ENCODE data around the gene MORN4. TPM values are rescaled to one million over a fixed set of nuclear protein-coding genes. Genes with fewer than 3 reads are reported as not detected.

MORN4 gene
- total and polyA plus RNA-seq, 2 of the 13 experiments (the other 11 are each of a cell fraction or from before 2014, with no cell fraction given): 3.4 to 9.1 TPM

- H3K4me3 ChIP-seq (replicated peaks in 1 of 3; ENCODE audit: insufficient read depth in 1 of 3, low read depth in 2 of 3, low read length in 3 of 3): no peak overlapping the region
- no peak overlapping the region for H2AFZ ChIP-seq (ENCODE audit: low read length)
- no peaks in the 10 kb centered on the region for H3K27me3 ChIP-seq (ENCODE audit: control insufficient read depth in 1 of 2, insufficient read depth in 2 of 2, low read length in 2 of 2)
- TF ChIP-seq ZNF225 (CRISPR knock-in tag; IDR thresholded peaks at IDR 0.05): no peak
- CTCF ChIA-PET (ENCODE audit: low intra/inter-chr PET ratio, low total read pairs): no interaction called here
- no peak overlapping the region for H3K4me2 ChIP-seq (ENCODE audit: low read depth, low read length)
- ATAC-seq (no peak), FAIRE-seq (no peak), DNase-seq (ENCODE audit: low spot score) (no peak)
- in situ Hi-C loops (cut with HindIII; ENCODE audit: extremely low pct_ligation_motif_present, low pct_unique_long_range_greater_than_20kb): no loop called here
- no peaks in the 10 kb centered on the region for H3K79me2 ChIP-seq (ENCODE audit: insufficient read depth, low read length)
- H3K27ac ChIP-seq (ENCODE audit: extremely low read length, insufficient read depth, low read length): no peak overlapping the region
- no peaks in the 10 kb centered on the region for H3K36me3 ChIP-seq (replicated peaks in 1 of 2; ENCODE audit: control insufficient read depth in 1 of 2, insufficient read depth in 2 of 2, low read length in 2 of 2)
- WGBS (ENCODE audit: low lambda C conversion rate): 83% methylated on average over 5 of the region's 5 CpGs
- no TSS peak for BruUV-seq (replicated peaks)
- no peaks in the 10 kb centered on the region for H3K9me3 ChIP-seq (ENCODE audit: low read length)
- H3K4me1 ChIP-seq (ENCODE audit: insufficient read depth, low read length): peaks cover 5% of the 10 kb centered on the region; the same call in 1 of the 2 replicates
- POLR2A ChIA-PET: interaction anchor here (1.6 kb wide), 1 partner anchor 23 kb away, joined by 4 read pairs; the partner anchor contains the start of gene HOGA1
- H4K20me1 ChIP-seq (ENCODE audit: insufficient read depth, low read length): no peaks in the 10 kb centered on the region
- no peak overlapping the region for H3K9ac ChIP-seq (ENCODE audit: insufficient read depth, low read depth, low read length)
- intact Hi-C loops (cut with micrococcal nuclease; ENCODE audit: unreplicated experiment): no loop called here
Measured at GRCh38 chr10:97607095-97607636, 26.1 kb downstream of the MORN4 start.

GRCh38 chr10:97601268-97602215 lies 31.8 kb downstream of the MORN4 start:
- FAIRE-seq (no peak), ATAC-seq (no peak; the same call in 1 of the 3 replicates)
- no peak for TF ChIP-seq KAT7 (CRISPR knock-in tag; IDR thresholded peaks at IDR 0.05; ENCODE audit: borderline replicate concordance)
- no peak for TF ChIP-seq ZHX1 (CRISPR knock-in tag; IDR thresholded peaks at IDR 0.05; ENCODE audit: low read depth)
- TF ChIP-seq ZBTB1 (CRISPR knock-in tag; IDR thresholded peaks at IDR 0.05; ENCODE audit: borderline replicate concordance): no peak
- TF ChIP-seq RELA (CRISPR knock-in tag; IDR thresholded peaks at IDR 0.05): no peak
- no peak for TF ChIP-seq HOMEZ (CRISPR knock-in tag; IDR thresholded peaks at IDR 0.05; ENCODE audit: low read depth)
- no peak for TF ChIP-seq ZNF251 (CRISPR knock-in tag; IDR thresholded peaks at IDR 0.05)
- no peak for TF ChIP-seq SP140L (CRISPR knock-in tag; IDR thresholded peaks at IDR 0.05; ENCODE audit: borderline replicate concordance)
- TF ChIP-seq ZBTB10 (CRISPR knock-in tag; IDR thresholded peaks at IDR 0.05; ENCODE audit: borderline replicate concordance): no peak

More at GRCh38 chr10:97601268-97602215, 31.8 kb downstream of the MORN4 start:
- Histone ChIP-seq H3K4me2 (ENCODE audit: low read depth, low read length) (no peak overlapping the region), H3K4me3 (replicated peaks in 1 of 3; ENCODE audit: insufficient read depth in 1 of 3, low read depth in 2 of 3, low read length in 3 of 3) (no peak overlapping the region), H3K79me2 (ENCODE audit: insufficient read depth, low read length) (no peaks in the 10 kb centered on the region), H3K9ac (ENCODE audit: insufficient read depth, low read depth, low read length) (no peak overlapping the region), H4K20me1 (ENCODE audit: insufficient read depth, low read length) (no peaks in the 10 kb centered on the region), H3K9me3 (ENCODE audit: low read length) (no peaks in the 10 kb centered on the region), H2AFZ (ENCODE audit: low read length) (no peak overlapping the region), H3K4me1 (ENCODE audit: insufficient read depth, low read length) (peaks cover 31% of the 10 kb centered on the region), H3K27ac (ENCODE audit: extremely low read length, insufficient read depth, low read length) (no peak overlapping the region), H3K36me3 (replicated peaks in 1 of 2; ENCODE audit: control insufficient read depth in 1 of 2, insufficient read depth in 2 of 2, low read length in 2 of 2) (no peaks in the 10 kb centered on the region), H3K27me3 (ENCODE audit: control insufficient read depth in 1 of 2, insufficient read depth in 2 of 2, low read length in 2 of 2) (no peaks in the 10 kb centered on the region; a peak in 1 of 5 replicates)
- intact Hi-C loops (cut with micrococcal nuclease; ENCODE audit: unreplicated experiment) (no loop called here), in situ Hi-C loops (cut with HindIII; ENCODE audit: extremely low pct_ligation_motif_present, low pct_unique_long_range_greater_than_20kb) (no loop called here)
- 95% methylated on average over 15 of the region's 21 CpGs for WGBS (ENCODE audit: low lambda C conversion rate)
- BruUV-seq (replicated peaks): no TSS peak
- POLR2A ChIA-PET: no interaction called here
- no peak for DNase-seq (ENCODE audit: low spot score)
- CTCF ChIA-PET (ENCODE audit: low intra/inter-chr PET ratio, low total read pairs): no interaction called here

Measured in HepG2 (cell line).